Loucy (cell line): Measurements from ENCODE around the gene ARFIP1.
"Not testable (repeated sequence)": the region's sequence is repeated elsewhere in the genome, so short reads cannot be mapped to it uniquely, and the experiment has no call there.

ENCODE experiments used
- EZH2phosphoT487 ChIP-seq: fragments of 200-600 bp; IDR thresholded peaks from 2 replicates; pipeline ENCODE4 v1.6.1; 2018; ENCODE audit warnings: antibody characterized with exemption, mild to moderate bottlenecking, moderate library complexity, borderline replicate concordance
- TF ChIP-seq, protein P1 (sequence below): fragments of 200-600 bp; sonication (generic); conservative IDR thresholded peaks from 2 replicates; pipeline ENCODE4 v1.5.1; 2014; ENCODE audit warnings: mild to moderate bottlenecking, antibody characterized with exemption, low read length

GRCh38 chr4:152854016-152854415, 74.3 kb downstream of the ARFIP1 start:
- TF ChIP-seq, protein P1, sequence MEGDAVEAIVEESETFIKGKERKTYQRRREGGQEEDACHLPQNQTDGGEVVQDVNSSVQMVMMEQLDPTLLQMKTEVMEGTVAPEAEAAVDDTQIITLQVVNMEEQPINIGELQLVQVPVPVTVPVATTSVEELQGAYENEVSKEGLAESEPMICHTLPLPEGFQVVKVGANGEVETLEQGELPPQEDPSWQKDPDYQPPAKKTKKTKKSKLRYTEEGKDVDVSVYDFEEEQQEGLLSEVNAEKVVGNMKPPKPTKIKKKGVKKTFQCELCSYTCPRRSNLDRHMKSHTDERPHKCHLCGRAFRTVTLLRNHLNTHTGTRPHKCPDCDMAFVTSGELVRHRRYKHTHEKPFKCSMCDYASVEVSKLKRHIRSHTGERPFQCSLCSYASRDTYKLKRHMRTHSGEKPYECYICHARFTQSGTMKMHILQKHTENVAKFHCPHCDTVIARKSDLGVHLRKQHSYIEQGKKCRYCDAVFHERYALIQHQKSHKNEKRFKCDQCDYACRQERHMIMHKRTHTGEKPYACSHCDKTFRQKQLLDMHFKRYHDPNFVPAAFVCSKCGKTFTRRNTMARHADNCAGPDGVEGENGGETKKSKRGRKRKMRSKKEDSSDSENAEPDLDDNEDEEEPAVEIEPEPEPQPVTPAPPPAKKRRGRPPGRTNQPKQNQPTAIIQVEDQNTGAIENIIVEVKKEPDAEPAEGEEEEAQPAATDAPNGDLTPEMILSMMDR, result not testable (repeated sequence)
- not testable (repeated sequence) for TF ChIP-seq EZH2phosphoT487
